HepG2 (cell line): ENCODE data around the gene ATP11A. TPM values are rescaled to one million over a fixed set of nuclear protein-coding genes. Genes with fewer than 3 reads are reported as not detected.

Experiments used
- ATAC-seq: fragments of 200-7000 bp; cut with Tn5 transposase; 3 replicates; pipeline ENCODE4 v1.9.1; 2020; ENCODE audit warnings: mild to moderate bottlenecking, moderate library complexity
- BruUV-seq: library from RNA; stranded (reverse); fragments of 400-500 nt; replicated peaks from 2 replicates; lab custom pipeline; 2021; lab: Mats Ljungman, UMichigan
- CTCF ChIA-PET: fragments of 300-600 bp; formaldehyde crosslinking; extraction: SDS; loops from one replicate; lab custom pipeline; 2021; ENCODE audit warnings: low total read pairs, inconsistent platforms, low intra/inter-chr PET ratio; lab: Yijun Ruan, JAX
- POLR2A ChIA-PET: fragments of 350-600 bp; sonication (Branson Sonifier 250); formaldehyde crosslinking; loops from one replicate; lab custom pipeline; 2020; ENCODE audit warnings: antibody characterized with exemption, inconsistent platforms; lab: Yijun Ruan, JAX
- DNase-seq: peaks from one replicate; pipeline ENCODE4 v3.0.0-alpha.2; 2015; ENCODE audit warnings: low spot score
- FAIRE-seq: peaks from 3 replicates; lab custom pipeline; 2011; peaks lifted over from hg19 to GRCh38; lab: Jason Lieb, UNC
- H2AFZ ChIP-seq: one replicate; pipeline ENCODE4 v1.6.1; 2011; ENCODE audit warnings: low read length, inconsistent platforms
- H3K27ac ChIP-seq: fragments of 300-600 bp; 3 replicates; pipeline ENCODE4 v1.8.0; 2011; ENCODE audit warnings: mixed run types, mild to moderate bottlenecking, mixed read lengths, low read length, inconsistent platforms; ENCODE audit not compliant: insufficient read depth; ENCODE audit errors: extremely low read length
- H3K27me3 ChIP-seq, 2 experiments: fragments of 200-600 bp in 1 of 2; 2 replicates in 1 of 2; 3 replicates in 1 of 2; pipeline versions ENCODE4 v1.6.0 to v1.8.0; 2011; ENCODE audit warnings: low read length in 2 of 2, mild to moderate bottlenecking in 2 of 2, moderate library complexity in 2 of 2, inconsistent platforms in 1 of 2; ENCODE audit not compliant: insufficient read depth in 2 of 2, control insufficient read depth in 1 of 2
- H3K36me3 ChIP-seq, 2 experiments: fragments of 200-600 bp in 1 of 2; replicated peaks in 1 of 2; 2 replicates in 1 of 2; 3 replicates in 1 of 2; pipeline versions ENCODE4 v1.5.1 to v1.8.0; 2011; ENCODE audit warnings: low read length in 2 of 2, inconsistent platforms in 1 of 2; ENCODE audit not compliant: insufficient read depth in 2 of 2, control insufficient read depth in 1 of 2
- H3K4me1 ChIP-seq: 2 replicates; pipeline ENCODE4 v1.5.1; 2012; ENCODE audit warnings: low read length, inconsistent platforms; ENCODE audit not compliant: insufficient read depth
- H3K4me2 ChIP-seq: 2 replicates; pipeline ENCODE4 v1.6.0; 2011; ENCODE audit warnings: low read depth, low read length, inconsistent platforms
- H3K4me3 ChIP-seq, 3 experiments: fragments of 200-600 bp in 1 of 3; sonication (generic), shearing (Covaris generic) in 1 of 3; replicated peaks in 1 of 3; 2 replicates each; pipeline ENCODE4 v1.5.1; 2011 to 2016; ENCODE audit warnings: low read length in 3 of 3, inconsistent platforms in 2 of 3, low read depth in 2 of 3, mild to moderate bottlenecking in 2 of 3, control low read depth in 1 of 3, mixed read lengths in 1 of 3; ENCODE audit not compliant: insufficient read depth in 1 of 3
- H3K79me2 ChIP-seq: one replicate; pipeline ENCODE4 v1.6.1; 2011; ENCODE audit warnings: low read length, inconsistent platforms; ENCODE audit not compliant: insufficient read depth
- H3K9ac ChIP-seq: 2 replicates; pipeline ENCODE4 v1.6.0; 2011; ENCODE audit warnings: mild to moderate bottlenecking, low read depth, low read length, inconsistent platforms; ENCODE audit not compliant: insufficient read depth
- H3K9me3 ChIP-seq: 2 replicates; pipeline ENCODE4 v1.5.1; 2012; ENCODE audit warnings: mild to moderate bottlenecking, low read length
- H4K20me1 ChIP-seq: 2 replicates; pipeline ENCODE4 v1.6.0; 2011; ENCODE audit warnings: inconsistent platforms, mild to moderate bottlenecking, low read length, moderate library complexity; ENCODE audit not compliant: insufficient read depth
- ARNT2 ChIP-seq: sonication (generic); formaldehyde crosslinking; IDR thresholded peaks from 2 replicates; pipeline ENCODE4 v1.8.0; 2022; ENCODE audit warnings: mild to moderate bottlenecking, low read depth, missing genetic modification reagents, moderate library complexity
- DNMT3B ChIP-seq: conservative IDR thresholded peaks from 2 replicates; pipeline ENCODE4 v1.6.1; 2016; ENCODE audit warnings: missing biosample characterization, control low read depth
- IRF1 ChIP-seq: sonication (generic); formaldehyde crosslinking; IDR thresholded peaks from 2 replicates; pipeline ENCODE4 v1.4.0; 2020; ENCODE audit warnings: low read depth, mild to moderate bottlenecking, missing genetic modification reagents
- RFX3 ChIP-seq: IDR thresholded peaks from 2 replicates; pipeline ENCODE4 v1.6.1; 2016; ENCODE audit warnings: missing biosample characterization, missing genetic modification reagents
- SP1 ChIP-seq, 2 experiments: fragments of 450-650 bp in 1 of 2; sonication (generic) in 1 of 2; formaldehyde crosslinking in 1 of 2; IDR thresholded peaks; 2 replicates each; pipeline versions ENCODE4 v1.4.0 to v1.6.1; 2016 to 2020; ENCODE audit warnings: missing genetic modification reagents in 1 of 2
- TBX2 ChIP-seq: sonication (generic); formaldehyde crosslinking; IDR thresholded peaks from 2 replicates; pipeline ENCODE4 v1.5.0; 2020; ENCODE audit warnings: missing genetic modification reagents, mild to moderate bottlenecking, borderline replicate concordance
- ZHX2 ChIP-seq, 2 experiments: sonication (generic) in 1 of 2; formaldehyde crosslinking in 1 of 2; IDR thresholded peaks; 2 replicates each; pipeline versions ENCODE4 v1.6.1 to v1.9.0; 2014 to 2022; ENCODE audit warnings: antibody characterized with exemption in 1 of 2, borderline replicate concordance in 1 of 2, inconsistent platforms in 1 of 2, low read depth in 1 of 2, missing genetic modification reagents in 1 of 2
- ZNF713 ChIP-seq: sonication (generic); formaldehyde crosslinking; IDR thresholded peaks from 2 replicates; pipeline ENCODE4 v1.4.0; 2020; ENCODE audit warnings: mild to moderate bottlenecking, missing genetic modification reagents
- WGBS: methylation state at CpG from one replicate; pipeline ENCODE4 v1.1.6; 2017; ENCODE audit warnings: low lambda C conversion rate; 5-methylcytosine and 5-hydroxymethylcytosine counted together
- in situ Hi-C: cut with HindIII; loops from 2 replicates; pipeline ENCODE4 v1.10.0; 2017; ENCODE audit warnings: low pct_unique_long_range_greater_than_20kb; ENCODE audit not compliant: extremely low pct_ligation_motif_present
- intact Hi-C: fragments of 100-400 bp; cut with micrococcal nuclease; formaldehyde crosslinking; loops from one replicate; pipeline ENCODE4 v1.10.0; 2022; ENCODE audit not compliant: unreplicated experiment
- polyA plus RNA-seq, 8 experiments: library from polyadenylated mRNA; depleted of rRNA in 3 of 8; stranded (reverse) in 7 of 8; unstranded in 1 of 8; fragments of >200 nt; fragmentation: Illumina TruSeq in 4 of 8; extraction: Trizol in 4 of 8; gene quantifications; 2 replicates each; pipeline versions ENCODE4 v1.2.1 to v1.2.3, GENCODE V29; 2011 to 2016; ENCODE audit warnings: low read depth in 4 of 8, missing spikeins in 1 of 8, mixed read lengths in 1 of 8; ENCODE audit not compliant: insufficient read depth in 1 of 8
- total RNA-seq, 5 experiments: library from RNA; depleted of rRNA; stranded (reverse); fragments of >200 nt; fragmentation: Illumina TruSeq; extraction: Trizol; gene quantifications; 2 replicates each; pipeline ENCODE4 v1.2.3, GENCODE V29; 2016; ENCODE audit warnings: low read depth in 1 of 5
- TF ChIP-seq, protein P1 (sequence below): sonication (generic); formaldehyde crosslinking; IDR thresholded peaks from 2 replicates; pipeline ENCODE4 v1.4.0; 2020; ENCODE audit warnings: missing genetic modification reagents

Gene ATP11A
- total and polyA plus RNA-seq, 2 of the 13 experiments (the other 11 are each of a cell fraction or from before 2014, with no cell fraction given): 18.4 to 20.1 TPM

- no peak for TF ChIP-seq RFX3
- no peak for TF ChIP-seq ZHX2 (IDR thresholded peaks at IDR 0.05; ENCODE audit: low read depth)
- TF ChIP-seq ZHX2 (CRISPR knock-in tag; IDR thresholded peaks at IDR 0.05; ENCODE audit: borderline replicate concordance): no peak
Measured at GRCh38 chr13:112670864-112671263, 19.0 kb upstream of the ATP11A start (continued).

DNA sequence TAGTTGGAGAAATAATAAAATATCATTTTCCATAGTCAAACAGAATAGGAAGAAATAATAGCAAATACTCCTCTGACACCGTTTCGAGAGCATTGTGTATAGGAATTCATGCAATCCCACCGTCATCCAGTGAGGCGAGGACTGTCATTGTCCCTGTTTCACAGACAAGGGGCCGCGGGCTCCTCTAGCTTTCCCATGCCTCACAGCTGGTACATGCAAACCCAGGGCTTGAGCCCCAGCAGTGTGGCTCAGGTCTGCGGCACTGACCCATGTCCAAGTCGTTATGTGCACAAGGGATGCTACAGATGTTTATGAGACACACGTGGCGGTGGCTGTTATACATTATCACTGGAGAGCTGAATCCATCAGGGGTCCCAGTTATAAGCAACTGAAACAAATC is 18.5 kb upstream of the ATP11A start:
- ChIA-PET CTCF (no interaction called here), POLR2A (no interaction called here)
- H3K4me1 ChIP-seq: peaks cover 23% of the 10 kb centered on the region
- no peaks in the 10 kb centered on the region for H3K79me2 ChIP-seq
- WGBS: 76% methylated on average over 9 of the region's 10 CpGs
- H3K27ac ChIP-seq: no peak overlapping the region
- H4K20me1 ChIP-seq: no peaks in the 10 kb centered on the region
- no peak for FAIRE-seq
- no peak overlapping the region for H3K4me2 ChIP-seq
- H3K4me3 ChIP-seq: no peak overlapping the region
- no peak overlapping the region for H3K9ac ChIP-seq
- in situ Hi-C loops: no loop called here
- ATAC-seq: no peak
- BruUV-seq: no TSS peak
- TF ChIP-seq SP1 (IDR thresholded peaks at IDR 0.05) (no peak), SP1 (CRISPR knock-in tag; IDR thresholded peaks at IDR 0.05) (no peak), IRF1 (CRISPR knock-in tag) (no peak), ARNT2 (no peak), ZNF713 (CRISPR knock-in tag) (no peak), DNMT3B (CRISPR knock-in tag) (no peak), TBX2 (CRISPR knock-in tag) (no peak)
- TF ChIP-seq, protein P1, sequence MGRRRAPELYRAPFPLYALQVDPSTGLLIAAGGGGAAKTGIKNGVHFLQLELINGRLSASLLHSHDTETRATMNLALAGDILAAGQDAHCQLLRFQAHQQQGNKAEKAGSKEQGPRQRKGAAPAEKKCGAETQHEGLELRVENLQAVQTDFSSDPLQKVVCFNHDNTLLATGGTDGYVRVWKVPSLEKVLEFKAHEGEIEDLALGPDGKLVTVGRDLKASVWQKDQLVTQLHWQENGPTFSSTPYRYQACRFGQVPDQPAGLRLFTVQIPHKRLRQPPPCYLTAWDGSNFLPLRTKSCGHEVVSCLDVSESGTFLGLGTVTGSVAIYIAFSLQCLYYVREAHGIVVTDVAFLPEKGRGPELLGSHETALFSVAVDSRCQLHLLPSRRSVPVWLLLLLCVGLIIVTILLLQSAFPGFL (CRISPR knock-in tag): no peak
- no peaks in the 10 kb centered on the region for H3K9me3 ChIP-seq
- no peak overlapping the region for H2AFZ ChIP-seq
- H3K27me3 ChIP-seq: peaks cover 1 to 45% of the 10 kb centered on the region in 2 experiments; a peak in 4 of 5 replicates
- DNase-seq: no peak
- intact Hi-C loops: no loop called here
- H3K36me3 ChIP-seq: no peaks in the 10 kb centered on the region
